GM19397 (cell line): ENCODE results near the gene MSH5.
"Not testable (repeated sequence)": the region's sequence is repeated elsewhere in the genome, so short reads cannot be mapped to it uniquely, and the experiment has no call there.

Experiments
- ATAC-seq: cut with Tn5 transposase; IDR thresholded peaks from one replicate; pipeline ENCODE4 v1.9.1; 2021; ENCODE audit warnings: mild to moderate bottlenecking, moderate library complexity; ENCODE audit not compliant: unreplicated experiment

Gene MSH5

GRCh38 chr6:31796993-31797385, 57.2 kb downstream of the MSH5 start:
- no peak for ATAC-seq

- no peak for ATAC-seq
These were observed 57.8 kb downstream of the MSH5 start for GRCh38 chr6:31797588-31797987.

- ATAC-seq = no peak
These were observed 60.0 kb downstream of the MSH5 start for GRCh38 chr6:31799781-31800180.

GRCh38 chr6:31801031-31801927, 61.5 kb downstream of the MSH5 start:
- not testable (repeated sequence) for ATAC-seq

GRCh38 chr6:31805939-31806469, 66.2 kb downstream of the MSH5 start:
- no peak for ATAC-seq

- ATAC-seq = peak; percentile 88
These were observed 66.9 kb downstream of the MSH5 start, which contains the start of gene LSM2 for GRCh38 chr6:31806470-31807272. LSM2 (minus strand) TSS chr6:31806966; CDS start chr6:31806757, 209 bp downstream.

GRCh38 chr6:31808599-31808998, 68.8 kb downstream of the MSH5 start:
- ATAC-seq = not testable (repeated sequence)

GRCh38 chr6:31811645-31812044, 71.8 kb downstream of the MSH5 start:
- ATAC-seq = no peak
